Panc1 (cell line): ENCODE data around the gene ZNF493. TPM values are rescaled to one million over a fixed set of nuclear protein-coding genes. Genes with fewer than 3 reads are reported as not detected.
A peak's percentile ranks its signal among the peaks of the same experiment; 100 is the strongest.

Source experiments
- ATAC-seq: fragments of 200-7000 bp; cut with Tn5 transposase; 2 replicates; pipeline ENCODE4 v1.9.1; 2020; ENCODE audit warnings: mild to moderate bottlenecking, moderate library complexity
- BruUV-seq: library from RNA; stranded (reverse); fragments of 400-500 nt; replicated peaks from 2 replicates; lab custom pipeline; 2021; lab: Mats Ljungman, UMichigan
- CTCF ChIA-PET: fragments of 300-600 bp; sonication (Branson Sonifier 250); formaldehyde crosslinking; loops from one replicate; lab custom pipeline; 2022; ENCODE audit warnings: antibody characterized with exemption; lab: Charles Lee
- POLR2A ChIA-PET: fragments of 300-600 bp; sonication (Branson Sonifier 250); formaldehyde crosslinking; loops from one replicate; lab custom pipeline; 2022; ENCODE audit warnings: antibody characterized with exemption; lab: Charles Lee
- DNase-seq: peaks from one replicate; pipeline ENCODE4 v3.0.0-alpha.2; 2010; ENCODE audit warnings: low read depth, low spot score
- H3K27ac ChIP-seq: 2 replicates; pipeline ENCODE4 v1.5.1; 2011; ENCODE audit warnings: mild to moderate bottlenecking, low read length, inconsistent platforms
- H3K27me3 ChIP-seq: fragments of 200-500 bp; sonication (Bioruptor generic); 2 replicates; pipeline ENCODE4 v1.6.0; 2014; ENCODE audit warnings: low read length, inconsistent platforms; ENCODE audit not compliant: control insufficient read depth, insufficient read depth
- H3K36me3 ChIP-seq: fragments of 200-500 bp; sonication (Bioruptor generic); 2 replicates; pipeline ENCODE4 v1.5.1; 2014; ENCODE audit warnings: inconsistent platforms, mild to moderate bottlenecking, low read length, moderate library complexity; ENCODE audit not compliant: control insufficient read depth, insufficient read depth
- H3K4me1 ChIP-seq: 2 replicates; pipeline ENCODE4 v1.5.1; 2011; ENCODE audit warnings: inconsistent platforms, mild to moderate bottlenecking, low read length, moderate library complexity; ENCODE audit not compliant: control insufficient read depth, insufficient read depth
- H3K4me3 ChIP-seq, 2 experiments: 2 replicates each; pipeline ENCODE4 v1.5.1; 2011 to 2012; ENCODE audit warnings: low read depth in 2 of 2, low read length in 2 of 2, mild to moderate bottlenecking in 2 of 2, inconsistent platforms in 1 of 2, moderate library complexity in 1 of 2
- H3K9me3 ChIP-seq: fragments of 200-500 bp; sonication (Bioruptor generic); 2 replicates; pipeline ENCODE4 v1.5.1; 2014; ENCODE audit warnings: low read depth, mild to moderate bottlenecking, inconsistent platforms, low read length, moderate library complexity; ENCODE audit not compliant: control insufficient read depth, insufficient read depth
- POLR2AphosphoS5 ChIP-seq: IDR thresholded peaks from 2 replicates; pipeline ENCODE4 v1.6.1; 2012; ENCODE audit warnings: mild to moderate bottlenecking, low read depth, low read length, moderate library complexity
- SIN3A ChIP-seq: IDR thresholded peaks from 2 replicates; pipeline ENCODE4 v1.6.1; 2012; ENCODE audit warnings: low read depth, mild to moderate bottlenecking, low read length, moderate library complexity, borderline replicate concordance; ENCODE audit not compliant: insufficient read depth
- TCF7L2 ChIP-seq: IDR thresholded peaks from 2 replicates; pipeline ENCODE4 v1.6.1; 2011; ENCODE audit warnings: mild to moderate bottlenecking, low read depth, low read length, inconsistent platforms
- in situ Hi-C: cut with HindIII; loops from 2 replicates; pipeline ENCODE4 v1.10.0; 2016; ENCODE audit warnings: low sequenced_read_pairs, low pct_unique_long_range_greater_than_20kb
- intact Hi-C: fragments of 100-400 bp; cut with micrococcal nuclease; formaldehyde crosslinking; loops from one replicate; pipeline ENCODE4 v1.10.0; 2022; ENCODE audit not compliant: unreplicated experiment
- total RNA-seq: library from RNA; stranded (reverse); gene quantifications from one replicate; pipeline ENCODE4 v1.2.1, GENCODE V29; 2021; ENCODE audit not compliant: unreplicated experiment
- TF ChIP-seq, protein P1 (sequence below), 2 experiments: IDR thresholded peaks; 2 replicates each; pipeline ENCODE4 v1.6.1; 2011 to 2012; ENCODE audit warnings: low read depth in 2 of 2, control low read depth in 1 of 2, low read length in 1 of 2, mild to moderate bottlenecking in 1 of 2, moderate library complexity in 1 of 2; ENCODE audit not compliant: insufficient read depth in 1 of 2
- TF ChIP-seq, protein P2 (sequence below): fragments of 450-650 bp; IDR thresholded peaks from 2 replicates; pipeline ENCODE4 v1.5.1; 2017; ENCODE audit warnings: mild to moderate bottlenecking

The ZNF493 gene
- total RNA-seq, 1 experiment from 2014 or later = 8.5 TPM

DNA sequence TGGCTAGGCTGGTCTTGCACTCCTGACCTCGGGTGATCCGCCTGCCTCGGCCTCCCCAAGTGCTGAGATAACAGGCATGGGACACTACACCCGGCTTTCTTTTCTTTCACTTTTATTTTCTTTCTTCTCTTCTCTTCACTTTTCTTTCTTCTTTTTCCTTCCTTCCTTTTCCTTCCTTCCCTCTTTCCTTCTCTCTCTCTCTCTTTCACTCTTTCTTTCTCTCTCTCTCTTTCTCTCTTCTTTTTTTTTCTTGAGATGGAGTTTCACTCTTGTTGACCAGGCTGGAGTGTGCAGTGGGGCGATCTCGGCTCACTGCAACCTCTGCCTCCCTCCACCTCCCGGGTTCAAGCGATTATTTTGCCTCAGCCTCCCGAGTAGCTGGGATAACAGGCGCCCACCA lies 812 bp upstream of the ZNF493 start:
- H3K9me3 ChIP-seq = peaks cover 7% of the 10 kb centered on the region; the same call in 1 of the 2 replicates
- no peaks in the 10 kb centered on the region for H3K4me1 ChIP-seq
- ATAC-seq (no peak), DNase-seq (no peak)
- intact Hi-C loops (no loop called here), in situ Hi-C loops (no loop called here)
- CTCF ChIA-PET = no interaction called here
- POLR2A ChIA-PET = no interaction called here
- peak overlapping the region in 1 of 2 experiments; percentile 92; a peak in 3 of 4 replicates for H3K4me3 ChIP-seq
- no TSS peak for BruUV-seq
- peaks cover 2% of the 10 kb centered on the region; the same call in 1 of the 2 replicates for H3K36me3 ChIP-seq
- TF ChIP-seq, protein P1, sequence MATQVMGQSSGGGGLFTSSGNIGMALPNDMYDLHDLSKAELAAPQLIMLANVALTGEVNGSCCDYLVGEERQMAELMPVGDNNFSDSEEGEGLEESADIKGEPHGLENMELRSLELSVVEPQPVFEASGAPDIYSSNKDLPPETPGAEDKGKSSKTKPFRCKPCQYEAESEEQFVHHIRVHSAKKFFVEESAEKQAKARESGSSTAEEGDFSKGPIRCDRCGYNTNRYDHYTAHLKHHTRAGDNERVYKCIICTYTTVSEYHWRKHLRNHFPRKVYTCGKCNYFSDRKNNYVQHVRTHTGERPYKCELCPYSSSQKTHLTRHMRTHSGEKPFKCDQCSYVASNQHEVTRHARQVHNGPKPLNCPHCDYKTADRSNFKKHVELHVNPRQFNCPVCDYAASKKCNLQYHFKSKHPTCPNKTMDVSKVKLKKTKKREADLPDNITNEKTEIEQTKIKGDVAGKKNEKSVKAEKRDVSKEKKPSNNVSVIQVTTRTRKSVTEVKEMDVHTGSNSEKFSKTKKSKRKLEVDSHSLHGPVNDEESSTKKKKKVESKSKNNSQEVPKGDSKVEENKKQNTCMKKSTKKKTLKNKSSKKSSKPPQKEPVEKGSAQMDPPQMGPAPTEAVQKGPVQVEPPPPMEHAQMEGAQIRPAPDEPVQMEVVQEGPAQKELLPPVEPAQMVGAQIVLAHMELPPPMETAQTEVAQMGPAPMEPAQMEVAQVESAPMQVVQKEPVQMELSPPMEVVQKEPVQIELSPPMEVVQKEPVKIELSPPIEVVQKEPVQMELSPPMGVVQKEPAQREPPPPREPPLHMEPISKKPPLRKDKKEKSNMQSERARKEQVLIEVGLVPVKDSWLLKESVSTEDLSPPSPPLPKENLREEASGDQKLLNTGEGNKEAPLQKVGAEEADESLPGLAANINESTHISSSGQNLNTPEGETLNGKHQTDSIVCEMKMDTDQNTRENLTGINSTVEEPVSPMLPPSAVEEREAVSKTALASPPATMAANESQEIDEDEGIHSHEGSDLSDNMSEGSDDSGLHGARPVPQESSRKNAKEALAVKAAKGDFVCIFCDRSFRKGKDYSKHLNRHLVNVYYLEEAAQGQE (IDR thresholded peaks at IDR 0.05; ENCODE audit: insufficient read depth in 1 of 2, low read depth in 2 of 2, low read length in 1 of 2) = no peak
- TF ChIP-seq, protein P2, sequence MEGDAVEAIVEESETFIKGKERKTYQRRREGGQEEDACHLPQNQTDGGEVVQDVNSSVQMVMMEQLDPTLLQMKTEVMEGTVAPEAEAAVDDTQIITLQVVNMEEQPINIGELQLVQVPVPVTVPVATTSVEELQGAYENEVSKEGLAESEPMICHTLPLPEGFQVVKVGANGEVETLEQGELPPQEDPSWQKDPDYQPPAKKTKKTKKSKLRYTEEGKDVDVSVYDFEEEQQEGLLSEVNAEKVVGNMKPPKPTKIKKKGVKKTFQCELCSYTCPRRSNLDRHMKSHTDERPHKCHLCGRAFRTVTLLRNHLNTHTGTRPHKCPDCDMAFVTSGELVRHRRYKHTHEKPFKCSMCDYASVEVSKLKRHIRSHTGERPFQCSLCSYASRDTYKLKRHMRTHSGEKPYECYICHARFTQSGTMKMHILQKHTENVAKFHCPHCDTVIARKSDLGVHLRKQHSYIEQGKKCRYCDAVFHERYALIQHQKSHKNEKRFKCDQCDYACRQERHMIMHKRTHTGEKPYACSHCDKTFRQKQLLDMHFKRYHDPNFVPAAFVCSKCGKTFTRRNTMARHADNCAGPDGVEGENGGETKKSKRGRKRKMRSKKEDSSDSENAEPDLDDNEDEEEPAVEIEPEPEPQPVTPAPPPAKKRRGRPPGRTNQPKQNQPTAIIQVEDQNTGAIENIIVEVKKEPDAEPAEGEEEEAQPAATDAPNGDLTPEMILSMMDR = no peak
- no peak for TF ChIP-seq POLR2AphosphoS5
- TF ChIP-seq TCF7L2 = no peak
- no peak for TF ChIP-seq SIN3A
- H3K27ac ChIP-seq = peak overlapping the region; percentile 77
- H3K27me3 ChIP-seq = no peaks in the 10 kb centered on the region

DNA sequence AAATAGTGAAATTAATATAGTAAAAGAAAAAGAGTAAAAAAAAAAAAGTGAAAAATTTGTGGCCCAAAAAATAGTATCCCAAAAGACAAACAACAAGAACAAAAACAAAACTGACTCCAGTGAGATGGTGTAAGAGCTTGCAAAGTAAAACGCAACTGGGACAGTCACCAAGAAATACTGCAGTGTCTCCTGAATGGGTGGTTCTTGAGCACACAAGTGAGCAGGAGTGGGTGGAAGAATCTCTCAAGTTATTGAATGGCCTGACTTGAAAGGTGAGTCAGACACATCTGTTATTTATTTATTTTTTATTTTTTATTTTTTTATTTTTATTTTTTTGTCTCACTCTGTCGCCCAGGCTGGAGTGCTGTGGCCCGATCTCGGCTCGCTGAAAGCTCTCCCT lies 1.9 kb downstream of the ZNF493 start:
- intact Hi-C loops = no loop called here
- CTCF ChIA-PET = no interaction called here

More for the DNA sequence above, 1.9 kb downstream of the ZNF493 start:
- TF ChIP-seq, protein P2 = no peak
- no peak for TF ChIP-seq TCF7L2
- no peak for TF ChIP-seq POLR2AphosphoS5
- TF ChIP-seq SIN3A = no peak
- TF ChIP-seq, protein P1 (IDR thresholded peaks at IDR 0.05; ENCODE audit: insufficient read depth in 1 of 2, low read depth in 2 of 2, low read length in 1 of 2) = no peak
- in situ Hi-C loops = no loop called here
- no peak for DNase-seq
- Histone ChIP-seq H3K27ac (no peak overlapping the region), H3K4me3 (no peak overlapping the region), H3K9me3 (peaks cover 9% of the 10 kb centered on the region; the same call in 1 of the 2 replicates), H3K36me3 (peaks cover 2% of the 10 kb centered on the region; the same call in 1 of the 2 replicates), H3K4me1 (no peaks in the 10 kb centered on the region), H3K27me3 (no peaks in the 10 kb centered on the region)
- ATAC-seq = no peak
- no TSS peak for BruUV-seq
- POLR2A ChIA-PET = no interaction called here
